Pancreas (tissue), 10 donors: ENCODE results near the gene AIFM3. TPM values are rescaled to one million over a fixed set of nuclear protein-coding genes. Genes with fewer than 3 reads are reported as not detected.
"Not testable (repeated sequence)": the region's sequence is repeated elsewhere in the genome, so short reads cannot be mapped to it uniquely, and the experiment has no call there.

ENCODE experiments used
- ATAC-seq, 4 donors: fragments of 200-7000 bp; cut with Tn5 transposase; one replicate each; pipeline versions ENCODE4 v1.8.0 to v1.9.1; 2020; ENCODE audit warnings: mild to moderate bottlenecking in 4 of 4, moderate library complexity in 4 of 4
- DNase-seq, 6 donors: peaks; one replicate each; pipeline ENCODE4 v3.0.0-alpha.2; 2020
- FAIRE-seq: peaks from 2 replicates; lab custom pipeline; 2012; peaks lifted over from hg19 to GRCh38; lab: Jason Lieb, UNC
- H3K27ac ChIP-seq, 4 donors: fragments of 200-600 bp; sonication (generic); 1 replicate in 3 of 4; 2 replicates in 1 of 4; pipeline versions ENCODE4 v1.5.0 to v1.8.0; 2020
- H3K27me3 ChIP-seq, 4 donors: fragments of 200-600 bp; one replicate each; pipeline ENCODE4 v1.8.0; 2021
- H3K36me3 ChIP-seq, 3 donors: fragments of 200-600 bp; sonication (generic) in 1 of 3; one replicate each; pipeline versions ENCODE4 v1.5.0 to v1.8.0; 2020 to 2021
- H3K4me1 ChIP-seq, 3 donors: fragments of 200-600 bp; one replicate each; pipeline ENCODE4 v1.8.0; 2021
- H3K4me3 ChIP-seq, 4 donors: fragments of 200-600 bp; sonication (generic) in 2 of 4; one replicate each; pipeline versions ENCODE4 v1.5.0 to v1.8.0; 2020 to 2021
- H3K9me3 ChIP-seq, 4 donors: fragments of 200-600 bp; one replicate each; pipeline ENCODE4 v1.8.0; 2021
- WGBS, 2 donors: extraction: QIAGEN DNeasy Blood & Tissue Kit; methylation state at CpG; one replicate each; pipeline ENCODE4 v1.1.7; 2013; 5-methylcytosine and 5-hydroxymethylcytosine counted together
- intact Hi-C, 3 donors: fragments of 100-400 bp; cut with DNase I; formaldehyde crosslinking; loops; one replicate each; pipeline versions ENCODE4 v1.11.1 to v1.14.2; 2022
- polyA plus RNA-seq, 2 donors: library from polyadenylated mRNA; stranded (reverse); fragments of 200-250 nt; gene quantifications; one replicate each; pipeline ENCODE4 v1.2.3, GENCODE V29; 2013
- total RNA-seq, 6 donors: library from RNA; stranded (reverse); fragmentation: NEBNext Ultra II Directional in 4 of 6; extraction: Animal tissue kit (Norgen Biotek cat#: 25700) in 4 of 6; gene quantifications; one replicate each; pipeline versions ENCODE4 v1.2.1 to v1.2.4, GENCODE V29; 2021 to 2023
- TF ChIP-seq, protein P1 (sequence below), 4 donors: fragments of 200-600 bp; sonication (generic) in 3 of 4; IDR thresholded peaks; one replicate each; pipeline versions ENCODE4 v1.5.0 to v1.8.0; 2021; ENCODE audit warnings: antibody characterized with exemption in 4 of 4
- donor health status: healthy with polysubstance abuse.
- donor health status: DM: no; HTN: no; CAD: no; lungs with moderate emphysema.
- donor health status: DM: no; HTN: no; CAD: no.
- donor health status: control.
- donor health status: control.
- donor health status: Bipolar disorder and iron deficiency.
- donor health status: DM: yes; HTN: yes; CAD: no.
- donor health status: DM: no; HTN: no; CAD: no.
- donor health status: DM: no; HTN: no; CAD: no.
- donor health status: DM: yes; HTN: yes; CAD: no.

The AIFM3 gene
- total and polyA plus RNA-seq, 8 donors: 0.63 to 4.5 (median 1.1) TPM

DNA sequence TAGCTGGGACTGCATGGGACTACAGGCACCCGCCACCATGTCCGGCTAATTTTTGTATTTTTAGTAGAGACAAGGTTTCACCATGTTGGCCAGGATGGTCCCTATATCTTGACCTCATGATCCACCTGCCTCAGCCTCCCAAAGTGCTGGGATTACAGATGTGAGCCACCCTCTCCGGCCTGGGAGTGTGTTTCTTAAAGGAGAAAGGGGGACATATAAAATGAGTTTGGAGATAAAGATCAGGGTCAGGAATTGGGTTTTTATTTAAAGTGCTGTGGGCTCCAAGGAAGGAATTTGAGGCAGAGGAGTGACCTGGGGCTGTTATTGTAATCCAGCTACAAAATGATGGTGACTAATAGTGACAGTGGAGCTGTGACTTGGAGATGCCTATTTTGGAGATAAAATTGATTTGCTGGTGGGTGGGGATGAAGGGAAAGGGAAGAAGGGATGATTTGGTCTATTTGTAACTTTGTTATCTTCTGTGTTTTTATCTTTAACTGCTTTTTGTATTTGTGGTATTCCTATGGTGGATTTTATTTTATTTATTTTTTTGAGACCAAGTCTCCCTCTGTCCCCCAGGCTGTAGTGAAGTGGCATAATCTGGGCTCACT lies 44.8 kb upstream of the AIFM3 start:
- ATAC-seq (no peak), DNase-seq (no peak), FAIRE-seq (no peak)
- peaks cover 0 to 17% (median 4%) of the 10 kb centered on the region in 3 donors for H3K4me1 ChIP-seq
- H3K27ac ChIP-seq: no peak overlapping the region
- H3K36me3 ChIP-seq: no peaks in the 10 kb centered on the region
- intact Hi-C loops: no loop called here
- H3K27me3 ChIP-seq: no peaks in the 10 kb centered on the region
- no peak overlapping the region for H3K4me3 ChIP-seq
- TF ChIP-seq, protein P1, sequence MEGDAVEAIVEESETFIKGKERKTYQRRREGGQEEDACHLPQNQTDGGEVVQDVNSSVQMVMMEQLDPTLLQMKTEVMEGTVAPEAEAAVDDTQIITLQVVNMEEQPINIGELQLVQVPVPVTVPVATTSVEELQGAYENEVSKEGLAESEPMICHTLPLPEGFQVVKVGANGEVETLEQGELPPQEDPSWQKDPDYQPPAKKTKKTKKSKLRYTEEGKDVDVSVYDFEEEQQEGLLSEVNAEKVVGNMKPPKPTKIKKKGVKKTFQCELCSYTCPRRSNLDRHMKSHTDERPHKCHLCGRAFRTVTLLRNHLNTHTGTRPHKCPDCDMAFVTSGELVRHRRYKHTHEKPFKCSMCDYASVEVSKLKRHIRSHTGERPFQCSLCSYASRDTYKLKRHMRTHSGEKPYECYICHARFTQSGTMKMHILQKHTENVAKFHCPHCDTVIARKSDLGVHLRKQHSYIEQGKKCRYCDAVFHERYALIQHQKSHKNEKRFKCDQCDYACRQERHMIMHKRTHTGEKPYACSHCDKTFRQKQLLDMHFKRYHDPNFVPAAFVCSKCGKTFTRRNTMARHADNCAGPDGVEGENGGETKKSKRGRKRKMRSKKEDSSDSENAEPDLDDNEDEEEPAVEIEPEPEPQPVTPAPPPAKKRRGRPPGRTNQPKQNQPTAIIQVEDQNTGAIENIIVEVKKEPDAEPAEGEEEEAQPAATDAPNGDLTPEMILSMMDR (IDR thresholded peaks at IDR 0.05): no peak
- 90% methylated on average over 3 of the region's 3 CpGs for WGBS, 2 donors
- H3K9me3 ChIP-seq: no peaks in the 10 kb centered on the region

DNA sequence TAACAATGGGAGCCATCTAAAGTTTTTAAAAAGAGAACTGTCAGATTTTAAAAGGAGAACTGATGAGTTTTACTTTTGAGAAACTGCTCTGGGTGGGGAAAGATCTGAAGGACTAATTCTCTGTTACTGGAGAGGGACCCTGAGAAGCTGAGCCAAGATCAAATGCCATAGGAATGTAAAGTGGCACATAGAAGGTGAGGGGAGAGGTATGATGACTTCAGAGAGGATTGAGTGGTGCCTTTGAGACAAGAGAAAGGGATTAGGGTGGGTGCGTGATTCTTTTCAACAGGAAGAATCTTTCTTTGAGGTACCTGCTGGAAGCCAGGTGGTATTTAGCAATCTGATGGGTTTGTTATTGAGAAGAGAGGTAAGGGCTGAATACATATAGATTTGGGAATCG lies 40.8 kb upstream of the AIFM3 start:
- Histone ChIP-seq H3K4me3 (no peak overlapping the region), H3K36me3 (no peaks in the 10 kb centered on the region), H3K4me1 (peaks cover 0 to 8% (median 0%) of the 10 kb centered on the region in 3 donors), H3K27me3 (no peaks in the 10 kb centered on the region), H3K9me3 (no peaks in the 10 kb centered on the region), H3K27ac (no peak overlapping the region)
- intact Hi-C loops: no loop called here
- ATAC-seq (no peak), DNase-seq (no peak), FAIRE-seq (no peak)
- TF ChIP-seq, protein P1 (IDR thresholded peaks at IDR 0.05): no peak
- WGBS, 2 donors: 84 to 91% methylated on average over 2 of the region's 2 CpGs

DNA sequence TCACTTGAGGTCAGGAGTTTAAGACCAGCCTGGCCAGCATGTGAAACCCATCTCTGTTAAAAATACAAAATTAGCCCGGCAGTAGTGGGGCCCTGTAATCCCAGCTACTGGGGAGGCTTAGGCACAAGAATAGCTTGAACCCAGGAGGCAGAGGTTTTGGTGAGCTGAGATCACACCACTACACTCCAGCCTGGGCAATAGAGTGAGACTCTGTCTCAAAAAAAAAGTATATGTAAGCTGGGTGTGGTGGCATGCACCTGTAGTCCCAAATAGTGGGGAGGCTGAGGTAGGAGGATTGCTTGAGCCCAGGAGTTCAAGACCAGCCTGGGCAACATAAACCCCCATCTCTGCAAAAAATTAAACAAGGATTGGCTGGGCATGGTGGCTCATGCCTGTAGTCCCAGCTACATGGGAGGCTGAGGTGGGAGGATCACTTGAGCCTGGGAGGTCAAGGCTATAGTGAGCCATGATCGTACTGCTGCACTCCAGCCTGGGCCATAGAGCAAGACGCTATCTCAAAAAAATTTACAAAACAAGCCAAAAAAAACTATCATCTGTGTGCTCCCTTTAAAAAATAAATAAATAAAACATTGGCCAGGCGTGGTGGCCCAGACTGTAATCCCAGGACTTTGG lies 39.0 kb upstream of the AIFM3 start:
- no peaks in the 10 kb centered on the region for H3K36me3 ChIP-seq
- no peak for FAIRE-seq
- intact Hi-C loops: no loop called here
- ATAC-seq: no peak
- 86 to 87% methylated on average over 4 of the region's 4 CpGs for WGBS, 2 donors
- peaks cover 0 to 7% (median 0%) of the 10 kb centered on the region in 3 donors for H3K4me1 ChIP-seq
- no peak for DNase-seq
- H3K27ac ChIP-seq: no peak overlapping the region
- no peak overlapping the region for H3K4me3 ChIP-seq
- no peaks in the 10 kb centered on the region for H3K27me3 ChIP-seq
- TF ChIP-seq, protein P1 (IDR thresholded peaks at IDR 0.05): no peak
- no peaks in the 10 kb centered on the region for H3K9me3 ChIP-seq

DNA sequence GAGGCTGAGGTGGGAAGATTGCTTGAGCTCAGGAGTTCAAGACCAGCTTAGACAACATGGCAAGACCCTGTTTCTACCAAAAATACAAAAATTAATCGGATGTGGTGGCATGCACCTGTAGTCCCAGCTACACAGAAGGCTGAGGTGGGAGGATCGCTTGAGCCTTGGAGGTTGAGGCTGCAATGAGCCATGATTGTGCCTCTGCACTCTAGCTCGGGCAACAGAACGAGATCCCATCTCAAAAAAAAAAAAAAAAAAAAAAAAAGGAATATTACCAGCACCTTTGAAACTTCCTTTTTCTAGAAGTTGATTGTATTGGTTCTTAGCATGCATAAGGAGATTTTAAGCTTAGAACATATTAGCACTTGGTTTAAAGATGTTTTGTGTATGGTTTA lies 38.5 kb upstream of the AIFM3 start:
- no peaks in the 10 kb centered on the region for H3K36me3 ChIP-seq
- ATAC-seq (no peak), FAIRE-seq (no peak), DNase-seq (no peak)
- H3K27me3 ChIP-seq: no peaks in the 10 kb centered on the region
- H3K27ac ChIP-seq: no peak overlapping the region
- 93 to 98% methylated on average over 4 of the region's 4 CpGs for WGBS, 2 donors
- H3K4me3 ChIP-seq: no peak overlapping the region
- TF ChIP-seq, protein P1 (IDR thresholded peaks at IDR 0.05): no peak
- H3K9me3 ChIP-seq: no peaks in the 10 kb centered on the region
- H3K4me1 ChIP-seq: peaks cover 0 to 7% (median 0%) of the 10 kb centered on the region in 3 donors
- intact Hi-C loops: no loop called here

DNA sequence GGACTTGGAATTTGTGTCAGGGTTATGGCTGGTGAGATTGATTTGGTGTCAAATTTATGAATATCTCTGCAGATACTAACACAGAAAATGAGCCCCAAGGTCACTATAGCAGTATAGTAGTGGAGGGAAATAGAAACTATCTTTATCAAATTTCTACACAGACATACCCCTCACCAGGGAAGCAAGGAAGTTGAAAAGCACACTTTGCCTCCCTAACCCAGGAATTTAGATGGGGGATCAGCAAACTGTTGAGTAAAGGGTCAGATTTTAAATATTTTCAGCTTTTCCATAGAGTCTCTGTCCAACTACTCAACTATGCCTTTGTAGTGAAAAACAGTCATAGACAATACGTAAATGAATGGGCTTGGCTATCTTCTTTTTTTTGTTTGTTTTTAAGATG lies 37.1 kb upstream of the AIFM3 start:
- no peaks in the 10 kb centered on the region for H3K9me3 ChIP-seq
- ATAC-seq (no peak), FAIRE-seq (no peak), DNase-seq (no peak)
- peaks cover 0 to 7% (median 0%) of the 10 kb centered on the region in 3 donors for H3K4me1 ChIP-seq
- H3K36me3 ChIP-seq: peaks cover 0 to 7% (median 6%) of the 10 kb centered on the region in 3 donors
- TF ChIP-seq, protein P1 (IDR thresholded peaks at IDR 0.05): no peak
- no peak overlapping the region for H3K4me3 ChIP-seq
- no peak overlapping the region for H3K27ac ChIP-seq
- intact Hi-C loops: no loop called here
- H3K27me3 ChIP-seq: no peaks in the 10 kb centered on the region
- 86 to 87% methylated on average over 1 of the region's 1 CpG for WGBS, 2 donors

DNA sequence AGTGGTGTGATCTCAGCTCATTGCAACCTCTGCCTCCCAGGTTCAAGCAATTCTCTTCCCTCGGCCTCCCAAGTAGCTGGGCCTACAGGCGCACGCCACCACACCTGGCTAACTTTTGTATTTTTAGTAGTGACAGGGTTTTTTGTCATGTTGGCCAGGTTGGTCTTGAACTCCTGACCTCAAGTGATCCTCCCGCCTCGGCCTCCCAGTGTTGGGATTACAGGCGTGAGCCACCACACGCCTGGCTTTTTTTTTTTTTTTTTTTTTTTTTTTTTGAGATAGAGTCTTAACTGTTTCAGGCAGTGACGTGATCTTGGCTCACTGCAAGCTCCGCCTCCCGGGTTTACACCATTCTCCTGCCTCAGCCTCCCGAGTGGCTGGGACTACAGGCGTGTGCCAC lies 36.6 kb upstream of the AIFM3 start:
- intact Hi-C loops, ATAC-seq, H3K9me3 ChIP-seq, H3K27ac ChIP-seq, H3K4me3 ChIP-seq, H3K4me1 ChIP-seq, FAIRE-seq, DNase-seq, H3K27me3 ChIP-seq: not testable (repeated sequence)
- H3K36me3 ChIP-seq: peaks cover 0 to 11% (median 6%) of the 10 kb centered on the region in 3 donors
- 94 to 99% methylated on average over 12 of the region's 12 CpGs for whole genome bisulfite sequencing, 2 donors
